Liver (tissue), 9 donors: ENCODE data around the gene PEX6. TPM values are rescaled to one million over a fixed set of nuclear protein-coding genes. Genes with fewer than 3 reads are reported as not detected.

Experiments used
- DNase-seq: peaks from one replicate; pipeline ENCODE4 v3.0.0-alpha.2; 2017; ENCODE audit warnings: low spot score
- H3K27ac ChIP-seq, 2 donors: one replicate each; pipeline ENCODE4 v1.7.0; 2013; ENCODE audit warnings: inconsistent platforms in 2 of 2, low read length in 2 of 2, control low read depth in 1 of 2, low read depth in 1 of 2, mild to moderate bottlenecking in 1 of 2
- H3K27me3 ChIP-seq, 4 donors: one replicate each; pipeline versions ENCODE4 v1.6.1 to v1.7.0; 2013; ENCODE audit warnings: low read length in 3 of 4, inconsistent platforms in 1 of 4, mild to moderate bottlenecking in 1 of 4, moderate library complexity in 1 of 4; ENCODE audit not compliant: control insufficient read depth in 4 of 4, insufficient read depth in 4 of 4
- H3K36me3 ChIP-seq, 4 donors: one replicate each; pipeline versions ENCODE4 v1.6.1 to v1.7.0; 2013; ENCODE audit warnings: low read length in 3 of 4, mild to moderate bottlenecking in 3 of 4, low read depth in 1 of 4, moderate library complexity in 1 of 4; ENCODE audit not compliant: control insufficient read depth in 4 of 4, insufficient read depth in 3 of 4
- H3K4me1 ChIP-seq, 4 donors: one replicate each; pipeline versions ENCODE4 v1.6.1 to v1.7.0; 2013; ENCODE audit warnings: low read length in 3 of 4, mild to moderate bottlenecking in 3 of 4, moderate library complexity in 1 of 4; ENCODE audit not compliant: control insufficient read depth in 4 of 4, insufficient read depth in 4 of 4
- H3K4me3 ChIP-seq, 3 donors: one replicate each; pipeline versions ENCODE4 v1.6.1 to v1.7.0; 2013; ENCODE audit warnings: low read length in 3 of 3, control low read depth in 1 of 3, low read depth in 1 of 3, mild to moderate bottlenecking in 1 of 3
- H3K9ac ChIP-seq, 2 donors: one replicate each; pipeline ENCODE4 v1.7.0; 2013; ENCODE audit warnings: low read length in 2 of 2, mild to moderate bottlenecking in 2 of 2, moderate library complexity in 2 of 2, control low read depth in 1 of 2, low read depth in 1 of 2
- H3K9me3 ChIP-seq, 4 donors: one replicate each; pipeline versions ENCODE4 v1.6.1 to v1.7.0; 2013; ENCODE audit warnings: low read length in 3 of 4; ENCODE audit not compliant: control insufficient read depth in 4 of 4
- EGR1 ChIP-seq, 2 donors: IDR thresholded peaks; 2 replicates each; pipeline ENCODE4 v1.6.1; 2016 to 2018; ENCODE audit warnings: antibody characterized with exemption in 2 of 2, low read depth in 2 of 2
- FOXA1 ChIP-seq: IDR thresholded peaks from 2 replicates; pipeline ENCODE4 v1.6.1; 2016; ENCODE audit warnings: antibody characterized with exemption
- FOXA2 ChIP-seq: IDR thresholded peaks from 2 replicates; pipeline ENCODE4 v1.6.1; 2016; ENCODE audit warnings: antibody characterized with exemption
- GABPA ChIP-seq, 2 donors: IDR thresholded peaks in 1 of 2; conservative IDR thresholded peaks in 1 of 2; 2 replicates each; pipeline ENCODE4 v1.6.1; 2016; ENCODE audit warnings: antibody characterized with exemption in 2 of 2, mild to moderate bottlenecking in 1 of 2, moderate library complexity in 1 of 2
- HNF4A ChIP-seq, 2 donors: conservative IDR thresholded peaks; 2 replicates each; pipeline ENCODE4 v1.6.1; 2016; ENCODE audit warnings: antibody characterized with exemption in 2 of 2, mild to moderate bottlenecking in 2 of 2
- HNF4G ChIP-seq: IDR thresholded peaks from 2 replicates; pipeline ENCODE4 v1.6.1; 2016; ENCODE audit warnings: antibody characterized with exemption
- JUND ChIP-seq, 2 donors: IDR thresholded peaks; 2 replicates each; pipeline ENCODE4 v1.6.1; 2016; ENCODE audit warnings: antibody characterized with exemption in 2 of 2
- NR2F2 ChIP-seq: IDR thresholded peaks from 2 replicates; pipeline ENCODE4 v1.6.1; 2016; ENCODE audit warnings: antibody characterized with exemption
- RAD21 ChIP-seq, 2 donors: IDR thresholded peaks; 2 replicates each; pipeline ENCODE4 v1.6.1; 2016; ENCODE audit warnings: antibody characterized with exemption in 2 of 2, mild to moderate bottlenecking in 2 of 2
- RXRA ChIP-seq, 2 donors: IDR thresholded peaks; 2 replicates each; pipeline ENCODE4 v1.6.1; 2017 to 2018; ENCODE audit warnings: antibody characterized with exemption in 2 of 2, mild to moderate bottlenecking in 1 of 2
- SP1 ChIP-seq: IDR thresholded peaks from 2 replicates; pipeline ENCODE4 v1.6.1; 2018; ENCODE audit warnings: antibody characterized with exemption, mild to moderate bottlenecking
- TAF1 ChIP-seq: conservative IDR thresholded peaks from 2 replicates; pipeline ENCODE4 v1.6.1; 2016; ENCODE audit warnings: antibody characterized with exemption, mild to moderate bottlenecking
- YY1 ChIP-seq: IDR thresholded peaks from 2 replicates; pipeline ENCODE4 v1.6.1; 2016; ENCODE audit warnings: antibody characterized with exemption, mild to moderate bottlenecking
- WGBS: extraction: QIAGEN DNeasy Blood & Tissue Kit; methylation state at CpG from one replicate; pipeline ENCODE4 v1.1.7; 2013; 5-methylcytosine and 5-hydroxymethylcytosine counted together
- polyA plus RNA-seq, 2 donors: library from polyadenylated mRNA; stranded (reverse) in 1 of 2; unstranded in 1 of 2; fragments of 200-250 nt in 1 of 2; fragments of >200 nt in 1 of 2; fragmentation: Nextera tagmentation in 1 of 2; extraction: Ambion mirVana in 1 of 2; gene quantifications; one replicate each; pipeline versions ENCODE4 v1.2.1 to v1.2.3, GENCODE V29; 2013 to 2015
- total RNA-seq, 2 donors: library from RNA; depleted of rRNA; stranded (reverse); fragments of >200 nt; gene quantifications; one replicate each; pipeline ENCODE4 v1.2.3, GENCODE V29; 2014
- TF ChIP-seq, protein P1 (sequence below): fragments of 150-350 bp; IDR thresholded peaks from 2 replicates; pipeline ENCODE4 v1.5.1; 2017; ENCODE audit warnings: improper control_type of control experiment, low read depth, low read length; ENCODE audit not compliant: missing input control
- TF ChIP-seq, protein P2 (sequence below): IDR thresholded peaks from 2 replicates; pipeline ENCODE4 v1.6.1; 2016; ENCODE audit warnings: antibody characterized with exemption
- TF ChIP-seq, protein P3 (sequence below): IDR thresholded peaks from 2 replicates; pipeline ENCODE4 v1.6.1; 2016; ENCODE audit warnings: antibody characterized with exemption, mild to moderate bottlenecking
- TF ChIP-seq, protein P4 (sequence below): IDR thresholded peaks from 2 replicates; pipeline ENCODE4 v1.6.1; 2016; ENCODE audit warnings: antibody characterized with exemption
- TF ChIP-seq, protein P5 (sequence below): IDR thresholded peaks from 2 replicates; pipeline ENCODE4 v1.6.1; 2016; ENCODE audit warnings: antibody characterized with exemption
- donor health status: healthy.
- donor health status: healthy.
- donor health status: healthy.
- donor health status: healthy.
- donor health status: healthy.

PEX6 gene
- total and polyA plus RNA-seq, 4 donors: 5.4 to 20.7 (median 15.2) TPM

DNA sequence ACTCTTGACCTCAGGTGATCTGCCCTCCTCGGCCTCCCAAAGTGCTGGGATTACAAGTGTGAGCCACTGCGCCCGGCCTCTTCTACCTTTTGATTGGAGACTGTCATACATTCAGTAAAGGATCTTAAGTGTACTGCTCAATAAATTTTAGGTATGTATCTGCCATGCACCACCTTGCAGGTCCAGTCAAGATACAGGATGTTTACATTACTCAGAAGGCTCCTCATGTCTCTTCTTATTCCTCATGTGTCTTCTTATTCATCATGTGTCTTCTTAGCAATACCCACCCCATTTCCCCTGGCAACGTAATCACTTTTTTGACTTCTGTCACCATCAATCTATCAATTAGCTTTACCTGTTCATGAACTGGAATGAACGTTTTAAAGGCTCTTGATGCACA lies 26.9 kb upstream of the PEX6 start:
- Histone ChIP-seq H3K4me1 (no peaks in the 10 kb centered on the region), H3K27ac (no peak overlapping the region), H3K27me3 (no peaks in the 10 kb centered on the region), H3K36me3 (peaks cover 1 to 39% (median 26%) of the 10 kb centered on the region in 4 donors), H3K4me3 (no peak overlapping the region), H3K9me3 (no peaks in the 10 kb centered on the region), H3K9ac (no peak overlapping the region)
- WGBS: 94% methylated on average over 5 of the region's 5 CpGs
- no peak for TF ChIP-seq RAD21 (IDR thresholded peaks at IDR 0.05)
- no peak for TF ChIP-seq HNF4G
- no peak for TF ChIP-seq RXRA (IDR thresholded peaks at IDR 0.05)
- no peak for TF ChIP-seq TAF1
- TF ChIP-seq SP1: no peak
- TF ChIP-seq, protein P1, sequence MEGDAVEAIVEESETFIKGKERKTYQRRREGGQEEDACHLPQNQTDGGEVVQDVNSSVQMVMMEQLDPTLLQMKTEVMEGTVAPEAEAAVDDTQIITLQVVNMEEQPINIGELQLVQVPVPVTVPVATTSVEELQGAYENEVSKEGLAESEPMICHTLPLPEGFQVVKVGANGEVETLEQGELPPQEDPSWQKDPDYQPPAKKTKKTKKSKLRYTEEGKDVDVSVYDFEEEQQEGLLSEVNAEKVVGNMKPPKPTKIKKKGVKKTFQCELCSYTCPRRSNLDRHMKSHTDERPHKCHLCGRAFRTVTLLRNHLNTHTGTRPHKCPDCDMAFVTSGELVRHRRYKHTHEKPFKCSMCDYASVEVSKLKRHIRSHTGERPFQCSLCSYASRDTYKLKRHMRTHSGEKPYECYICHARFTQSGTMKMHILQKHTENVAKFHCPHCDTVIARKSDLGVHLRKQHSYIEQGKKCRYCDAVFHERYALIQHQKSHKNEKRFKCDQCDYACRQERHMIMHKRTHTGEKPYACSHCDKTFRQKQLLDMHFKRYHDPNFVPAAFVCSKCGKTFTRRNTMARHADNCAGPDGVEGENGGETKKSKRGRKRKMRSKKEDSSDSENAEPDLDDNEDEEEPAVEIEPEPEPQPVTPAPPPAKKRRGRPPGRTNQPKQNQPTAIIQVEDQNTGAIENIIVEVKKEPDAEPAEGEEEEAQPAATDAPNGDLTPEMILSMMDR: no peak
- TF ChIP-seq GABPA (IDR thresholded peaks at IDR 0.05 in 1 of 2, conservative IDR thresholded peaks at IDR 0.05 in 1 of 2): no peak
- no peak for TF ChIP-seq HNF4A (conservative IDR thresholded peaks at IDR 0.05)
- no peak for TF ChIP-seq FOXA1
- no peak for TF ChIP-seq FOXA2
- TF ChIP-seq NR2F2: no peak
- TF ChIP-seq JUND (IDR thresholded peaks at IDR 0.05): no peak
- TF ChIP-seq, protein P2, sequence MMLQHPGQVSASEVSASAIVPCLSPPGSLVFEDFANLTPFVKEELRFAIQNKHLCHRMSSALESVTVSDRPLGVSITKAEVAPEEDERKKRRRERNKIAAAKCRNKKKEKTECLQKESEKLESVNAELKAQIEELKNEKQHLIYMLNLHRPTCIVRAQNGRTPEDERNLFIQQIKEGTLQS: no peak
- TF ChIP-seq, protein P3, sequence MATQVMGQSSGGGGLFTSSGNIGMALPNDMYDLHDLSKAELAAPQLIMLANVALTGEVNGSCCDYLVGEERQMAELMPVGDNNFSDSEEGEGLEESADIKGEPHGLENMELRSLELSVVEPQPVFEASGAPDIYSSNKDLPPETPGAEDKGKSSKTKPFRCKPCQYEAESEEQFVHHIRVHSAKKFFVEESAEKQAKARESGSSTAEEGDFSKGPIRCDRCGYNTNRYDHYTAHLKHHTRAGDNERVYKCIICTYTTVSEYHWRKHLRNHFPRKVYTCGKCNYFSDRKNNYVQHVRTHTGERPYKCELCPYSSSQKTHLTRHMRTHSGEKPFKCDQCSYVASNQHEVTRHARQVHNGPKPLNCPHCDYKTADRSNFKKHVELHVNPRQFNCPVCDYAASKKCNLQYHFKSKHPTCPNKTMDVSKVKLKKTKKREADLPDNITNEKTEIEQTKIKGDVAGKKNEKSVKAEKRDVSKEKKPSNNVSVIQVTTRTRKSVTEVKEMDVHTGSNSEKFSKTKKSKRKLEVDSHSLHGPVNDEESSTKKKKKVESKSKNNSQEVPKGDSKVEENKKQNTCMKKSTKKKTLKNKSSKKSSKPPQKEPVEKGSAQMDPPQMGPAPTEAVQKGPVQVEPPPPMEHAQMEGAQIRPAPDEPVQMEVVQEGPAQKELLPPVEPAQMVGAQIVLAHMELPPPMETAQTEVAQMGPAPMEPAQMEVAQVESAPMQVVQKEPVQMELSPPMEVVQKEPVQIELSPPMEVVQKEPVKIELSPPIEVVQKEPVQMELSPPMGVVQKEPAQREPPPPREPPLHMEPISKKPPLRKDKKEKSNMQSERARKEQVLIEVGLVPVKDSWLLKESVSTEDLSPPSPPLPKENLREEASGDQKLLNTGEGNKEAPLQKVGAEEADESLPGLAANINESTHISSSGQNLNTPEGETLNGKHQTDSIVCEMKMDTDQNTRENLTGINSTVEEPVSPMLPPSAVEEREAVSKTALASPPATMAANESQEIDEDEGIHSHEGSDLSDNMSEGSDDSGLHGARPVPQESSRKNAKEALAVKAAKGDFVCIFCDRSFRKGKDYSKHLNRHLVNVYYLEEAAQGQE: no peak
- no peak for TF ChIP-seq YY1
- TF ChIP-seq, protein P4, sequence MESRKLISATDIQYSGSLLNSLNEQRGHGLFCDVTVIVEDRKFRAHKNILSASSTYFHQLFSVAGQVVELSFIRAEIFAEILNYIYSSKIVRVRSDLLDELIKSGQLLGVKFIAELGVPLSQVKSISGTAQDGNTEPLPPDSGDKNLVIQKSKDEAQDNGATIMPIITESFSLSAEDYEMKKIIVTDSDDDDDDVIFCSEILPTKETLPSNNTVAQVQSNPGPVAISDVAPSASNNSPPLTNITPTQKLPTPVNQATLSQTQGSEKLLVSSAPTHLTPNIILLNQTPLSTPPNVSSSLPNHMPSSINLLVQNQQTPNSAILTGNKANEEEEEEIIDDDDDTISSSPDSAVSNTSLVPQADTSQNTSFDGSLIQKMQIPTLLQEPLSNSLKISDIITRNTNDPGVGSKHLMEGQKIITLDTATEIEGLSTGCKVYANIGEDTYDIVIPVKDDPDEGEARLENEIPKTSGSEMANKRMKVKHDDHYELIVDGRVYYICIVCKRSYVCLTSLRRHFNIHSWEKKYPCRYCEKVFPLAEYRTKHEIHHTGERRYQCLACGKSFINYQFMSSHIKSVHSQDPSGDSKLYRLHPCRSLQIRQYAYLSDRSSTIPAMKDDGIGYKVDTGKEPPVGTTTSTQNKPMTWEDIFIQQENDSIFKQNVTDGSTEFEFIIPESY: no peak
- TF ChIP-seq, protein P5, sequence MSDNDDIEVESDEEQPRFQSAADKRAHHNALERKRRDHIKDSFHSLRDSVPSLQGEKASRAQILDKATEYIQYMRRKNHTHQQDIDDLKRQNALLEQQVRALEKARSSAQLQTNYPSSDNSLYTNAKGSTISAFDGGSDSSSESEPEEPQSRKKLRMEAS: no peak
- TF ChIP-seq EGR1 (IDR thresholded peaks at IDR 0.05; ENCODE audit: low read depth in 2 of 2): no peak
- no peak for DNase-seq
